HG03575 (cell line): ENCODE data around the gene FGFRL1.
"Not testable (repeated sequence)": the region's sequence is repeated elsewhere in the genome, so short reads cannot be mapped to it uniquely, and the experiment has no call there.

Source experiments
- ATAC-seq: cut with Tn5 transposase; IDR thresholded peaks from one replicate; pipeline ENCODE4 v1.9.1; 2021; ENCODE audit not compliant: unreplicated experiment, insufficient number of reproducible peaks, low FRiP score; ENCODE audit errors: extremely low read depth

Gene FGFRL1

DNA sequence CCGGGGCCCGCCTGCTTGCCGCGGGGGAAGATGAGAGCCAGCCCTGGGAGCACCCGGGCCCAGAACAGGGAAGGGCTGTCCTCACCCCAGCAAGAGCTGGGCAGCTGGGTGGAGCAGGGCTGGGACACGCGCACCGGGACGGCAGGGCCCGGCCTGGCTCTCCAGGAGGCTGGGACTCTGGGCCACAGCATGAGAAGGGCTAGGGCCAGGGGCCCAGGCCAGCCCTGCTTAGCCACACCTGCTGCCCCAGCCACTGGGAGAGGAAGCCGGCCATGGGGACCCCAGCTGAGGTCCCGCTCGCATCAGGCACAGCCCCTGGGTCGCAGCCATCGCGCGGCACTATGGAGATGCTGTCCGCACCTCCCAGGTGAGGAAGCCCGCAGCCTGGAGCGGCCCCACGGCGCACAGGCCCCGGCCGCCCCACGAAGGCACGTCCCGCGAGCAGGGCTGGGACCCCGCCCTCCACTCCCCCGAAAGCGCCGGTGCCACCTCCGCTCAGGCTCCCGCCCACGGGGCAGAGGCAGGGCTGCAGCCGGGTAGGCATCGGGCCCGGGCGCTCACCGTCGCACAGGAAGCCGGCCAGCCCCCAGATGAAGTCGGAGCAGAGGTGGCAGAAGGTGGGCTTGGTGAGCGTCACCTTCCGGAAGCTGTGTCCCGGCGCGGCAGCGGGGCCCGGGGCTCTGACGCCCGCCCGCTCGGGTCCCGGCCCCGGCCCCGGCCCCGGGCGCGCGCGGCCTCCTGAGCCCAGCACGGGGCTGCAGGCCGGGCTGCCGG lies 38.6 kb upstream of the FGFRL1 start:
- ATAC-seq = no peak

DNA sequence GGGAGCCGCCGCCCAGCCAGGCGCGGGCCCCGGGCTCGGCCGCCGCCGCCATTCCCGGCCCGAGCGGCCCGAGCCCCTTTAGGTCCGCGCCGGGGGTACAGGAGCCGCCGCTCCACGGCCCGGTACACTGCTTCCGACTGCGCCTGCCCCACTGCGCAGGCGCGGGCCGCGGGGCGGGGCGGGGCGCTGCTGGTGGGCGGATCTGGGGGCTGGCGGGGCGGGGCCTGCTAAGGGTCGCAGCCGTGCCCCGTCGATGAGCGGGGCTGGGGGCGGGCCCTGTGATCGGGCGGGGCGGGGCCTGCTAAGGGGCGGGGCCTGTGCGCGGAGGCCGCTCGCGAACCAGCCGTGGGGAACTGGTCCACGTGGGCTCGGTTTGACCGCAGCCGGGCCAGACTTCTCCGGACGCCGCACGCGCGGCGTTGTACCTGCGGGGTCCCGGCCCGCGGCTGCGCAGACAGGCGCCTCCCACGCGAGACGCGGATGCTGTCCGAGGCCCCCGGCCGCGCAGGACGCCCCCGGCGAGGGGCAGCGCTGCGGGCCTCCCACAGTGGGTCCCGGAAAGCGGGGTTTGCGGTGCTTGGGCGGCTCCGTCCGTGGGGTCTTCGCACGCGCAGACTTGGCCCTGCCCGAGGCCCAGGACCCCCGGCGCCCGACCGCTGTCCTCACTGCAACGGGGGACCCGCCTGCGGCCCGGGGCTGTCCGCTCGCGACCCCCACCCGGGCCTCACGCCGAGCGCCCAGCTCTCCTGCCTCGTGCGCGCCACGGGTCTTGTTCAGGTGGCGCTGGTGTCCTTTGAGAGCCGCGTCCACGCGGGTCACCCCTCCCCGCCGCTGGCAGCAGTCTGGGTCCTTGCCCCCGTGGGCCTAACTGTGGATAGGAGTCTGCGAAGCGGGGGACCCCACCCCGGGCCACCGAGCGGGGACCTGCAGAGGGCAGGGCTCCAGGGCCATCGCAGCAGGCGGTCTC lies 37.7 kb upstream of the FGFRL1 start, which contains the start of gene DGKQ:
Gene DGKQ, minus strand, starts transcription at position 139 of the 967 bp plus-strand sequence. Its CDS starts 87 bp downstream, at position 52.
- ATAC-seq = no peak

DNA sequence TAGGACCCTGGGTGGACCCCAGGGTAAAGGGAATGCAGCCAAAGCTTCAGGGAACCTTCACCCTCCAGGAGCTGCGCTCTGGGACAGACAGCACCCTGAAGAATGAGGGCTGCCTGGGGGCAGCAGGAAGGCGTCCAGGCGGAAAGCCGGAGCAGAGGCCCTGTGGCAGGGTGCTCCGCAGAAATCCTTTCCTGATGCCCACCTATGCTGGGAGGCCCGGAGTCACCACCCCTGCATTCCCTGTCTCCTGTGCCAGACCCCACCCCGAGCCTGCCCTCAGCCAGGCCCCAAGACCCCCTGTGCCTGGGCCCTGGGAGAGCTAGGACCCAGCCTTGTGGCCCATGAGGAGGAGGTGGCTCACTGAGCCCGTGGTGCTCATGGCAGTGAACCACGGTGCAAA lies 36.8 kb upstream of the FGFRL1 start:
- ATAC-seq = no peak

DNA sequence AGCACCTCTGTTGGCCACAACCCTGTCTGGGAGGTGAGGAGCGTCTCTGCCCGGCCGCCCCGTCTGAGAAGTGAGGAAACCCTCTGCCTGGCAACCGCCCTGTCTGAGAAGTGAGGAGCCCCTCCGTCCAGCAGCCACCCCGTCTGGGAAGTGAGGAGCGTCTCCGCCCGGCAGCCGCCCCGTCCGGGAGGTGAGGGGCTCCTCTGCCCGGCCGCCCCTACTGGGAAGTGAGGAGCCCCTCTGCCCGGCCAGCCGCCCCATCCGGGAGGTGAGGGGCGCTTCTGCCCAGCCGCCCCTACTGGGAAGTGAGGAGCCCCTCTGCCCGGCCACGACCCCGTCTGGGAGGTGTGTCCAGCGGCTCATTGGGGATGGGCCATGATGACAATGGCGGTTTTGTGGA lies 35.4 kb upstream of the FGFRL1 start:
- ATAC-seq = not testable (repeated sequence)

DNA sequence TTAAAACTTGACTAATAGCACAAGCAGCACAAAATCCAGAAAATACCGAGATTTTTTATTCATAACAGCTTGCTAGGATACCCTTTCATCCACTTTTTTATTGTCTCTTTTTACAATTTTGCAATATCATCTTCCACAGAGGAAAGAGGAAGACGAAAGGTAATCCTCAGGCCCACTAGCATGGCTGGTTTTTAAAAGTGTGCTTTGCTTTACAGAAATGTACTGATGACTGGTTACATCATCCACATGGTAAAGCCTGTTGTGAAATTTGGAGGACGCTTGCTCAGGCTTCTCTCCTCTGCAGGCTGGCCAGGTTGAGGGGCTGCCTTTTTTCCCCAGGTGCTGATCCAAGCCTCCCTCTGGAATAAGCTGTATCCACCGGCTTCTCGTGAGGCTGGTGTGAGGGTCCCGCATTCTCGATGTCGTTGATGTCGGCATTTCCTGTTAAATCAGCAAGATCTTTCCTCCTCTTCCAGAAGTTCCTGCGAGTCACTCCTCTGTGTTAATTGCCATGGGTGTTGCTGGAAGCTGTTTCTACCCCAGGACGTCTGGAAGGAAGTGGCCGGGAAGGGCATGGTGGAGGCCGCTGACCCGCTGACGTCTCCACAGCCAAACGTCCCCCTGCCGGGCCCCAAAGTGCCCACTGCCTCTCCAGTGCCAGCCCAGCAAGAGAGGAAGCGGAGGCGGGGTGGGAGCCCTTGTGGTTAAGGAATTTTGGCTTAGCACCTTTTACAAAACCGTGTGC lies 32.3 kb upstream of the FGFRL1 start:
- no peak for ATAC-seq

DNA sequence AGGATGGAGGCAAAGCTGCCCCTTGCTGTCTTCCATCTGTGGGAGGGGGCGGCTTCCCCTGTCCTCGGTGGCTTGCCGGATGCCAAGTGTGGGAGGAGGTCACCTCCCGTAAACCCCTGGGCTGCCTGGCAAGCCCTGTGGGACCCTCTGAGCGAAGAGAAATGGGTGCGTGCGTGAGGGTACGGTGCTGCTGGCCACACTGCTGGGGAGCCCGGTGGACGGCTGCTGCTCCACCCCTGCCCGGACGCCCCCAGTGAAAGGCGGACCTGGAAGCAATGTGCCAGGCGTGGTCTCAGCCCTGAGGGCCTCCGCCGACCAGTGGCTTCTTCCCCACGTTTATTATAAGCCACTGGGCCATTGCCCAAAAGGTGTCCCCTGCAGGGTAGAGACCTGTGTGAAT lies 29.1 kb upstream of the FGFRL1 start:
- ATAC-seq = no peak

DNA sequence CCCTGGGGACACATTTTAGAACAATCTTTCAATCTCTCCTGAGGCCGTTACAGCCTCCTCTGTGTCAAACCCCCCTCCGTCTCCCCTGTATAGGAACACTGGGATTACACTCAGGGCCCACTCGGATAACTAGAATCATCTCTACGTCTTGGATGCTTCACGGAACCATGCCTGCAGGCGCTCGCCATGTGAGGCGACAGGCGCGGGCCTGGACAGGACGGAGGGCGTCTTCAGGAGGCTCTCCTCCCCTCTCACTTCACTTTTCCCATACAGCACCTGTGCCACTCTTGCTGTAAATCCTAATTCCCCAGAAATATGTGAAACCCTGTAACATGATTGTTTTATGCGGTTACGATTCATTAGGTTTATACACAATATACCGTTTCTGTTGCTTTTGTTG lies 28.6 kb upstream of the FGFRL1 start:
- no peak for ATAC-seq

DNA sequence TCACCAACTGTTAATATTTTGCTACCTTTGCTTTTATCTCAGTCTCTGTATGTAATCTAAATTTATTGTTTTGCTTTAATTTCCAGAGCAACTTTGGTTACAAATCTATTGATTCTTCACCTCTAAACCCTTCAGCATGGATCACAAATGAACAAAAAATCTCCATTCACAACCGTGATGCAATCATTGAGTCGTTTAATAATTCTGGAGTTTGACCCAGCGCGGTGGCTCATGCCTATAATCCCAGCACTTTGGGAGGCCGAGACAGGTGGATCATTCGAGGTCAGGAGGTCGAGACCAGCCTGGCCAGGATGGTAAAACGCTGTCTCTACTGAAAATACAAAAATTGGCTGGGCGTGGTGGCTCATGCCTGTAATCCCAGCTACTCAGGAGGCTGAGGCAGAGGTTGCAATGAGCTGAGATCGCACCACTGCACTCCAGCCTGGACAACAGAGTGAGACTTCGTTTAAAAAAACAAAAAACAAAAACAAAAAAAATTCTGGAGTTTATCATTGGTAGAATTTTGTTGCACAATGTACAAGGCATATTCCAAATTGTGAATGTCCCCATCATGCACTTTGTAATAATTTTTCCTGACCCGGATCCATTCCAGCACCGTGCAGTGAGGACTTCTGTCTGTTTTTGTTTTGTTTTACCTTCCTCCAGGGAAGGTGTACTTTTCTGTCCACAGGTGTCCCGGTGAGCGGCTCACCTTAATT lies 26.9 kb upstream of the FGFRL1 start:
- no peak for ATAC-seq

DNA sequence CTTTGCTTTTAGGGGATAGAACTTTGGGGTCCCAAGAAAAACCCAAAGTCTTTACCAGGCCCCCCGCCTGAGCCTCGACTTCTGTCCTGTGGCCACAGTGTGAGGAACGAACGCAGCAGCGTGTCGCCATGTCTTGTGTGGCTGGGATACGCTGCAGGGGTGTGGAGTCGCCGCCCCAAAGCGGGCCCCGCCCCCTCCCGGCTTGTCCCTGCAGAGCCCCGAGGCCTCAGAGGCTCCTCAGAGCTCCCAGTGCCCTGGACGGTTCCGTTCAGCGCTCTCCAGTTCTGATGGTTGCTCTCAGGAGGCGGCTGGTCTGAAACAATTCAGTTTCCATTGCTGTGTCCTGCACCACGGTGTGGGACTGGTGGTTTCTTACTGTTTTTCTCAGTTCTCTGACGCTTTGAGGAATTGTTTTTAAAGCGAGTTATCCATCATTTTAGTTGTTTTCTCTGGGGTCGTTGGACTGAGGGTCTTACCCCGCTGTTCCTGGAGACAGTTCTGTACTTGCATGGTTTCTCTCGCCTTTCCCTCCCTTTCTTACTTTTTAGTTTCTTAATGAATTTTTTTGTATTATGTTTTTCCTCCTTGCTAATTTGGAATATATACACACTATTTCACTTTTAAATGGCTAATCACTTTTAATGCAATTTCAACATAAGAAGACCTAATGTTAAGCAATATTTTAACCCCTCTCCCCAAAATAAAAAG lies 26.1 kb upstream of the FGFRL1 start:
- no peak for ATAC-seq

DNA sequence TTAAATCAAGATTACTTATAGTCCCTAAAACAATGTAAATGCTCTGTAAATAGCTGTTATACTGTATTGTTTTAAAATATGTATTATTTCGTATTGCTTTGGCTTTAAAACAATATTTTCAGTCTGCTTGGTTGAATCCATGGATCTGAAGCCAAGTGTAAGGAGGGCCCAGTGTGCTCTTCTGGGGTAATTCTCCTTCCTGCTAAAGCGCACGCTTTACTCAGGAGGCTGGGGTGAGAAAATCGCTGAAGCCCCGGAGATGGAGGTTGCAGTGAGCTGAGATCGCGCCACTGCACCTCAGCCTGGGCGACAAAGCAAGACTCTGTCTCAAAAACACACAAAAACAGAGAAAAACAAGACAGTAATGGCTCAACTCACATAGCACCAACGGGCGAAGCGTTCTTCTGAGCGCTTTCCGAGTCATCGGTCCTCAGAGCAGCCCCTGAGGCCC lies 25.0 kb upstream of the FGFRL1 start:
- ATAC-seq = no peak

DNA sequence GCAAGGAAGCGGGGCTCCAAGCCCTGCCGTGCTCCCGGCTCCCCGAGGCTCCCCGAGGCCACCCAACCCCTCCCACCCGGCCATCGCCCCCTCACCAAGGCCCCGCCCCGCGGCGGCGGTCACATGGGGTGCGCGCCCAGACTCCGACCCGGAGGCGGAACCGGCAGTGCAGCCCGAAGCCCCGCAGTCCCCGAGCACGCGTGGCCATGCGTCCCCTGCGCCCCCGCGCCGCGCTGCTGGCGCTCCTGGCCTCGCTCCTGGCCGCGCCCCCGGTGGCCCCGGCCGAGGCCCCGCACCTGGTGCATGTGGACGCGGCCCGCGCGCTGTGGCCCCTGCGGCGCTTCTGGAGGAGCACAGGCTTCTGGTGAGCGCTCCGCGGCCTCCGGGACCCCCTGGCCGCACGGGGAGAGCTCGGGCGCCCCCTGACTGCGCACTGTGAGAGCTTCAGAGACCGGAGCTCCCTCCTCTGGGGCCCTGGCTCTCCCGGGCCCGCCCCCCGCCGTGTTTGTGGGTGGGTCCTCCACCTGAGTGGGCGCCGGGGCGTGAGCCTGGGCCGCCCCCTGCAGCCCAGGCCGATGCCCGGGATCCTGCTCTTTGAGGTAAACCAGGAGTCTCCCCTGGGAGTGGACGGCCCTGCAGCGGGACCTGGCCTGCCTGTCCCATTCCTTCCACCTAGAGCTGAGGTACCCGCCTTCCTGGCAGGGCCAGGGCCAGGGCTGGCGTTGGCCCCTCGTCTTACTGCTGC lies 24.4 kb upstream of the FGFRL1 start, which contains the start of gene IDUA:
Gene IDUA, plus strand, starts transcription at position 166 of the 745 bp plus-strand sequence. Its CDS starts 41 bp downstream, at position 207.
- ATAC-seq = no peak

DNA sequence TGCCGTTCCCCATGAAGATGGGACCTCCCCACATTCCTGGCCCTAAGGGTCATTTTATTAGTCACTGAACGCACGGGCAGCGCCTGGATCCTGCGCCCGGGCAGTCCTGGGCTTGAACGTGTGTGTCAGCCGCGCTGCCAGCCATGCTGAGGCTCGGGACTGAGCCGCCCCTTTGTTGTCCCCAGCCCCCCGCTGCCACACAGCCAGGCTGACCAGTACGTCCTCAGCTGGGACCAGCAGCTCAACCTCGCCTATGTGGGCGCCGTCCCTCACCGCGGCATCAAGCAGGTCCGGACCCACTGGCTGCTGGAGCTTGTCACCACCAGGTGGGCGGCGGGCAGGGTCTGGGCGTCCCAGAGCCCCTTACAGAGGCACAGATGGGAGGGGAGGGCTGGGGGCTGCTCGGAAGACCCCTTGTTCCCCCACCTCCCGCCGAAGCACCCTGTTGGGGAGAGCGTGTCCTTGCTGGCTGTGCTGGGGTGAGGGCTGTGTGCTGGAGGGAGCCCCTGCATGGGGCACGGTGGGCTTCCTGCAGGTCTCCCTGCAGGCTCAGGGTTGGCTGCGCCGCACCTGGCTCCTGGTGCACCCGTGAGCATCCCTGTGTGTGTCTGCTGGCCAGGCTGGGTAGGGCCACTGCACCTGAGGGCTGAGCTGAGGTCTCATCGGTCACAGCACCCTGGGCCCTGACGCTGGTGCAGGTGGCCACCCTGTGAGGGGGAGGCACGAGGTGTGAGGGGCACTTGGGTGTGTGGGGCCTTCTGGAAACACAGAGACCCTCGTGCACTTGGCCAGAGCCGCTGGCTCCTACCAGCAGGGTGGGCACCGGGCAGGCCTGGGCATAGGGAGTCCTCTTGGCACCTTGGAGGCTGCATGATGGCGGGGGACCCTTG lies 23.6 kb upstream of the FGFRL1 start:
- ATAC-seq = no peak

DNA sequence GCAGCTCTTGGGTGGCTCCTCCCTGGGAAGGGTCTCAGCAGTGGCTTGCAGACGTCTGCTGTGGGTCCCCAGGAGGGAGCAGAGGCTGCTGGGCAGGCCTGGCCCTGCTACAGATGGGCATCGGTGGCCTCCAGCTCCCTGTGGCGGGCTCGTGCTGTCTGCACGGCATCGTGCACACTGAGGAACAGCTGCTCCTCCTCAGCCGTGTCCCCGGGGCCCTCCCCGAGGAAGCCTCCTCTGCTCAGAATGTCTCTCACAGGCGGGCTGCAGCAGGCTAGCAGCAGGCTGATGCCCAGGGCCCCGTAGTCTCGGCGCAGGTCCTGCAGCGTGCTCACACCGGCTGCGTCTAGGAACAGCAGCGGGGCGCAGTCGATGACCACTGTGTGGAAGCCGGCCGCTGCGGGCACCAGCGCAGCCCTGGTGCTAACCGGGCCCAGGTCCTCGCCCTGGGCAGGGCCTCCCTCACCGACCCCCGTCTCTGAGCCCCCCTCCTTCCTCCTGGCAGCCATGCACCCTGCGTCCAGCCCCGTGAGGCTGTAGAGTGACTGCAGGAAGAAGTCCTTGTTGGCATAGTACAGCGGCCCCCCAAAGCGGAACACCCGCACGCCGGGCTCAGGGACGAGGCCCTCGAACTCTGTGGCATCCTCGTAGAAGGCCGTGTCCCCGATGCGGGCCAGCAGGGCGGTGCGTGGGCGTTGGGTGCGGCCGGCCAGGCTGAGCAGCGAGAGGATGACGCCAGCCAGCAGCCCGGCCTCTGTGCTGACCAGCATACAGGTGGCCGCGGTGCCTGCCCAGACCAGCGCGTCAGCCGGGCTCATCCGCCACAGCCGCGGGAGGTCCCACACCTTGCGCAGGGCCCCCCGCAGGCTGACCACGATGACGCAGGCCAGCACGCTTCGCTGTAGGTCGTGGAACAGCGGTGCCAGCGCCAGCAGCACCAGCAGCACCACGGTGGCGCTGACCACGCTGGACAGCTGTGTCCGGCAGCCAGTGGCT lies 22.4 kb upstream of the FGFRL1 start:
- no peak for ATAC-seq

DNA sequence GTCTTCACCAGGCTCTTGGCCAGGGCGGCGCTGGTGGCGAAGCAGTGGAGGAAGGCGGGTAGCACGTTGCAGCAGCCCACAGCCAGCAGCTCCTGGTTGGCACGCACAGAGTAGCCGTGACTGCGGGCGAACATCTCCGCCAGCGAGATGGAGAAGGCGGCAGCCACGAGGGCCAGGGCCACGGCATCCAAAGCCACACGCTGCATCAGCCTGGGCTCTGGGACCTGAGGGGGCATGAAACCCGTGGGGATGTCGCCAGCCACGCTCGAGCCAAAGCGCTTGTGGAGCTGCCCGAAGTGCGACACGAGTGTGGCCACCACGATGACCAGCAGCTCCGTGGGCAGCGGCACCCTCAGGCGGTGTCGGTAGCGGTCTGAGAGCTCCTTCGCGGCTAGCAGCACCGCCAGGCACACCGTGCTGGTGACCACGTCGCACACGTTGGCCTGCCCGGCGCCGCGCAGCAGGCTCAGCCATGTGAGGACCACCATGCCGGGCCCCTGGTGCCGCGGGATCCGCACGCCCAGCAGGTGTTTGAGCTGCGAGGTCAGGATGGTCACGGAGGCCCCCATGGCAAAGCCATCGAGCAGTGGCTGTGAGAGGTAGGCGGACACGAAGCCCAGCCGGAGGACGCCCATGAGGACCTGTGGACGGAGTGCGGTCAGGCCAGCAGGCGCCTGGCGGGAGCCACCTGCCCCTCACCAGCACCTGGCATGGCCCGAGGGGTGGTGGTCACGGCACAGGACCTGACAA lies 21.5 kb upstream of the FGFRL1 start:
- no peak for ATAC-seq
